ENCODE data around the gene CPNE5.

DNA sequence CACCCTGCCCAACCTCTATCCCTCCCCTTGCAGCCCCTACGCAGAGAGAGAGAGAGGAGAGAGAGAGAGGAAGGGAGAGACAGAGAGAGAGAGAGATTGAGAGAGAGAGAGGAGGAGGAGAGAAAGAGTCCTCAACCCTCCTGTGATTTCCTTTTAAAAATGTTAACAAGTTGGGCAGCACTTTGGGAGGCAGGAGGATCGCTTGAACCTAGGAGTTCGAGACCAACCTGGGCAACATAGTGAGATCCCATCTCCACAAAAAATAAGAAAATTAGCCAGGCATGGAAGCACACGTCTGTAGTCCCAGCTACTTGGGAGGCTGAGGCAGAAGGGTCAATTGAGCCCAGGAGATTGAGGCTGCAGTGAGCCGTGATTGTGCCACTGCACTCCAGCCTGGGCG lies 30.1 kb downstream of the CPNE5 start:
- TF ChIP-seq, protein P1, sequence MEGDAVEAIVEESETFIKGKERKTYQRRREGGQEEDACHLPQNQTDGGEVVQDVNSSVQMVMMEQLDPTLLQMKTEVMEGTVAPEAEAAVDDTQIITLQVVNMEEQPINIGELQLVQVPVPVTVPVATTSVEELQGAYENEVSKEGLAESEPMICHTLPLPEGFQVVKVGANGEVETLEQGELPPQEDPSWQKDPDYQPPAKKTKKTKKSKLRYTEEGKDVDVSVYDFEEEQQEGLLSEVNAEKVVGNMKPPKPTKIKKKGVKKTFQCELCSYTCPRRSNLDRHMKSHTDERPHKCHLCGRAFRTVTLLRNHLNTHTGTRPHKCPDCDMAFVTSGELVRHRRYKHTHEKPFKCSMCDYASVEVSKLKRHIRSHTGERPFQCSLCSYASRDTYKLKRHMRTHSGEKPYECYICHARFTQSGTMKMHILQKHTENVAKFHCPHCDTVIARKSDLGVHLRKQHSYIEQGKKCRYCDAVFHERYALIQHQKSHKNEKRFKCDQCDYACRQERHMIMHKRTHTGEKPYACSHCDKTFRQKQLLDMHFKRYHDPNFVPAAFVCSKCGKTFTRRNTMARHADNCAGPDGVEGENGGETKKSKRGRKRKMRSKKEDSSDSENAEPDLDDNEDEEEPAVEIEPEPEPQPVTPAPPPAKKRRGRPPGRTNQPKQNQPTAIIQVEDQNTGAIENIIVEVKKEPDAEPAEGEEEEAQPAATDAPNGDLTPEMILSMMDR (IDR thresholded peaks at IDR 0.05) = no peak
- TF ChIP-seq POLR2A (IDR thresholded peaks at IDR 0.05) = no peak
- TF ChIP-seq EP300 (IDR thresholded peaks at IDR 0.05) = no peak

All from ovary (tissue), 3 donors.